DLD1 (cell line): ENCODE data around the gene ERICH6.

Experiments
- in situ Hi-C: cut with HindIII; loops from 2 replicates; pipeline ENCODE4 v1.10.0; 2017; ENCODE audit warnings: low sequenced_read_pairs

Gene ERICH6

GRCh38 chr3:150620002-150620689 is 83.6 kb downstream of the ERICH6 start:
- in situ Hi-C loops, result no loop called here

DNA sequence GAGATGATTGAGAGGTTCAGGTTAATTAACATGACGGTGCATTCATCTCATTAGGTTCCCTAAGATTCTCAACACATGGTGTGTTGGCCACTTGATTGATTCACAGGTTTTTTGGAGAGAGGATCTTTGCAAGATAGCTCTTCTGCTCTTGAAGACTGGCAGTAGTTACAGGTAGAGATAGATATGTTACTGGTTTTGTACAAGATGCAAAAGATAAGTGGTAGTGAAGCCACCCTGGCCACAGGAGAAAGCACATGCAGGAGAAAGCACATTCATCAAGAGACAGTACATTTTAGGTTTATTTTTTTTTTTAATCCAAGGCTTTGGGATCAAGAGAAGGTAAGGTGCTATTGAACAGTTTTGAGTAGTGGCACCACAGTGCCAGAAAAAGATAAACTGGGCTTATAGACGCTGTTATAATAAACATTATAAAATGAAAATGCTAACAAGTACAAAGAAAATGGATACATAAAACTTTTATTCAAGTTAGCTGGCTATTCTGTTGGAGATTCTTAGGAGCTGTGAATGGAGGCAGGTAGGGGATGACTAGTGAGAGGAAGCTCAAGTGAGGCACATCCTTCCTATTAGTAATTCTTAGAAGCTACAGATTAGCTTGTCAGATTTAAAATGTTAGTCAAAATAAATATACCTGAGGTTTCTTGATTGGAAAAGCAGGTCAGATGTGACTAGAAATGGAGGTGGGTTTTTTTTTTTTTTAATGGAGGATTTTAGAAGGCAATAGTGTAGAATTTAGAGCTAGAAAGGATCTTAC is 89.8 kb downstream of the ERICH6 start:
- in situ Hi-C loops, result no loop called here

- in situ Hi-C loops, result no loop called here
Observed at GRCh38 chr3:150613034-150613433, 90.7 kb downstream of the ERICH6 start.

DNA sequence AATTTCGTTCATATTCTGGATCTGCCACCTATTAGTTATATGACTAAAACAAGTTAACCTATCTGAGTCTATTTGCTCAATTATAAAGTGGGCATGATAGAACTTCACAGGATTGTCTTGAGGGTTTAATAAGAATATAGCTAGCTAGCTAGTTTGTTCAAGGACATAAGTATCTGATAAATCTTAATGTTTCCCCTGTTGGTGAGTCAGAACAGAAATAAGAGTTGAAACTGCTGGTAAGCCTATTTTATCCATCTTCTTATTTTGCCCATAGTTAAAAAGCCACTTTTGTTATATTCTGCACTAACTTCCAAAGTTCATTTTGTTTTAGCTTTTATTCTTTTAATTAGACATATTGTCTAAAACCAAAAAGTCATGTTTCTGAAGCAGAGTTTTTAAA is 91.2 kb downstream of the ERICH6 start:
- in situ Hi-C loops, result no loop called here

DNA sequence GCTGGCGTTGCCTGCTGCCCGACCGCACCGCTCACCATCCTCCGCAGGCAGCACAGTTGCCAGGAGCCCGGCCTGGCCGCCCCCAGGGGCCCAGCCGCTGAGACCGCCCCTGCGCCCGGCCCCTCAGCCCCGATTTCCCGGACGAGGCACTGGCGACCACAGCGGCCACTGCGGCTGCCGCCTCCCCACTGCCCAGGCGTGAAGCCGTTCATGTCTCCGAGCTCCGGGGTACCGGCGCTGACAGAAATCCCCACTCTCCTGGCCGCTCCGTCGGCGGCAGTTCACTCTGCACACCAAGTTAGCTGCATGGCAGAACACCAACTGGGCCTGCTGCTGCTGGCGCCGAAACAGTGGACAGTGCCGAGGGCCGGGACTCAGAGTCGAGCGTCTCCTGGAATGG is 92.1 kb downstream of the ERICH6 start:
- in situ Hi-C loops, result no loop called here

GRCh38 chr3:150610785-150611184 is 92.9 kb downstream of the ERICH6 start:
- in situ Hi-C loops, result no loop called here

- in situ Hi-C loops, result no loop called here
Observed at GRCh38 chr3:150609988-150610387, 93.7 kb downstream of the ERICH6 start.
